ENCODE measurements around the gene GON4L.
"Not testable (repeated sequence)": the region's sequence is repeated elsewhere in the genome, so short reads cannot be mapped to it uniquely, and the experiment has no call there.

GON4L gene

GRCh38 chr1:155835548-155835947, 21.5 kb downstream of the GON4L start:
- H3K4me1 ChIP-seq (ENCODE audit: control insufficient read depth, low read length), result peaks cover 29% of the 10 kb centered on the region
- no peak overlapping the region for H3K4me3 ChIP-seq (ENCODE audit: low read length)
- no peak overlapping the region for H3K27ac ChIP-seq (ENCODE audit: low read depth, low read length)
- peaks cover 13% of the 10 kb centered on the region; the same call in 1 of the 2 replicates for H3F3A ChIP-seq (ENCODE audit: control insufficient read depth, insufficient read depth)
- TF ChIP-seq CTCF (IDR thresholded peaks at IDR 0.05; ENCODE audit: low read depth, low read length, poor library complexity, severe bottlenecking) (no peak), EZH2phosphoT487 (IDR thresholded peaks at IDR 0.05; ENCODE audit: borderline replicate concordance, low read length) (no peak)
- peaks cover 34% of the 10 kb centered on the region for H3K36me3 ChIP-seq (ENCODE audit: control insufficient read depth, low read length)
- no peaks in the 10 kb centered on the region for H3K27me3 ChIP-seq (ENCODE audit: control insufficient read depth, low read length)
- H3K9me2 ChIP-seq (replicated peaks; ENCODE audit: control insufficient read depth, low read length), result no peaks in the 10 kb centered on the region
- peaks cover 78% of the 10 kb centered on the region for H3K79me2 ChIP-seq (ENCODE audit: control insufficient read depth, low read length)
- H4K20me1 ChIP-seq (ENCODE audit: control insufficient read depth, insufficient read depth, low read depth, low read length), result no peaks in the 10 kb centered on the region; the same call in 1 of the 2 replicates
- H3K4me2 ChIP-seq (ENCODE audit: low read length), result no peak overlapping the region
- H3K9me3 ChIP-seq (ENCODE audit: control insufficient read depth, insufficient read depth, low read length), result no peaks in the 10 kb centered on the region

GRCh38 chr1:155834927-155835399, 22.1 kb downstream of the GON4L start:
- H3K4me2 ChIP-seq (ENCODE audit: low read length); H3K4me3 ChIP-seq (ENCODE audit: low read length); H3K9me3 ChIP-seq (ENCODE audit: control insufficient read depth, insufficient read depth, low read length); H3K27ac ChIP-seq (ENCODE audit: low read depth, low read length); H4K20me1 ChIP-seq (ENCODE audit: control insufficient read depth, insufficient read depth, low read depth, low read length); H3K27me3 ChIP-seq (ENCODE audit: control insufficient read depth, low read length); H3K9me2 ChIP-seq (replicated peaks; ENCODE audit: control insufficient read depth, low read length): not testable (repeated sequence)
- peaks cover 29% of the 10 kb centered on the region for H3K4me1 ChIP-seq (ENCODE audit: control insufficient read depth, low read length)
- H3K36me3 ChIP-seq (ENCODE audit: control insufficient read depth, low read length), result peaks cover 28% of the 10 kb centered on the region
- H3K79me2 ChIP-seq (ENCODE audit: control insufficient read depth, low read length), result peaks cover 74% of the 10 kb centered on the region
- peaks cover 13% of the 10 kb centered on the region; the same call in 1 of the 2 replicates for H3F3A ChIP-seq (ENCODE audit: control insufficient read depth, insufficient read depth)

GRCh38 chr1:155834296-155834926, 22.6 kb downstream of the GON4L start:
- H3K4me2 ChIP-seq (ENCODE audit: low read length), result peak overlapping the region; percentile 44
- H3K27me3 ChIP-seq (ENCODE audit: control insufficient read depth, low read length), result no peaks in the 10 kb centered on the region
- TF ChIP-seq EZH2phosphoT487 (IDR thresholded peaks at IDR 0.05; ENCODE audit: borderline replicate concordance, low read length) (no peak), CTCF (IDR thresholded peaks at IDR 0.05; ENCODE audit: low read depth, low read length, poor library complexity, severe bottlenecking) (no peak)
- no peaks in the 10 kb centered on the region; the same call in 1 of the 2 replicates for H4K20me1 ChIP-seq (ENCODE audit: control insufficient read depth, insufficient read depth, low read depth, low read length)
- peak overlapping the region; percentile 45 for H3K27ac ChIP-seq (ENCODE audit: low read depth, low read length)
- no peaks in the 10 kb centered on the region for H3K9me2 ChIP-seq (replicated peaks; ENCODE audit: control insufficient read depth, low read length)
- peaks cover 70% of the 10 kb centered on the region for H3K79me2 ChIP-seq (ENCODE audit: control insufficient read depth, low read length)
- no peaks in the 10 kb centered on the region for H3K9me3 ChIP-seq (ENCODE audit: control insufficient read depth, insufficient read depth, low read length)
- H3F3A ChIP-seq (ENCODE audit: control insufficient read depth, insufficient read depth), result peaks cover 14% of the 10 kb centered on the region
- H3K36me3 ChIP-seq (ENCODE audit: control insufficient read depth, low read length), result peaks cover 28% of the 10 kb centered on the region
- peak overlapping the region; percentile 38 for H3K4me3 ChIP-seq (ENCODE audit: low read length)
- H3K4me1 ChIP-seq (ENCODE audit: control insufficient read depth, low read length), result peaks cover 31% of the 10 kb centered on the region

GRCh38 chr1:155833665-155834295, 23.2 kb downstream of the GON4L start:
- peaks cover 37% of the 10 kb centered on the region for H3K4me1 ChIP-seq (ENCODE audit: control insufficient read depth, low read length)
- peak overlapping the region; percentile 38 for H3K4me3 ChIP-seq (ENCODE audit: low read length)
- TF ChIP-seq CTCF (IDR thresholded peaks at IDR 0.05; ENCODE audit: low read depth, low read length, poor library complexity, severe bottlenecking) (no peak), EZH2phosphoT487 (IDR thresholded peaks at IDR 0.05; ENCODE audit: borderline replicate concordance, low read length) (no peak)
- no peaks in the 10 kb centered on the region for H3K9me2 ChIP-seq (replicated peaks; ENCODE audit: control insufficient read depth, low read length)
- no peaks in the 10 kb centered on the region for H3K27me3 ChIP-seq (ENCODE audit: control insufficient read depth, low read length)
- H4K20me1 ChIP-seq (ENCODE audit: control insufficient read depth, insufficient read depth, low read depth, low read length), result no peaks in the 10 kb centered on the region; the same call in 1 of the 2 replicates
- H3K79me2 ChIP-seq (ENCODE audit: control insufficient read depth, low read length), result peaks cover 67% of the 10 kb centered on the region
- no peaks in the 10 kb centered on the region for H3K9me3 ChIP-seq (ENCODE audit: control insufficient read depth, insufficient read depth, low read length)
- peak overlapping the region; percentile 45 for H3K27ac ChIP-seq (ENCODE audit: low read depth, low read length)
- peaks cover 14% of the 10 kb centered on the region for H3F3A ChIP-seq (ENCODE audit: control insufficient read depth, insufficient read depth)
- H3K4me2 ChIP-seq (ENCODE audit: low read length), result peak overlapping the region; percentile 44
- H3K36me3 ChIP-seq (ENCODE audit: control insufficient read depth, low read length), result peaks cover 28% of the 10 kb centered on the region
